Lower leg skin (tissue), 4 donors: ENCODE results near the gene SEPHS1. TPM values are rescaled to one million over a fixed set of nuclear protein-coding genes. Genes with fewer than 3 reads are reported as not detected.

ENCODE experiments used
- DNase-seq, 2 donors: peaks; one replicate each; pipeline ENCODE4 v3.0.0-alpha.2; 2019; ENCODE audit warnings: low spot score in 2 of 2
- H3K4me3 ChIP-seq: fragments of 200-600 bp; sonication (generic); 2 replicates; pipeline ENCODE4 v1.5.1; 2017; ENCODE audit warnings: mild to moderate bottlenecking, low read depth; ENCODE audit not compliant: poor library complexity, severe bottlenecking
- CTCF ChIP-seq, 3 donors: fragments of 450-650 bp; IDR thresholded peaks; one replicate each; pipeline ENCODE4 v1.5.1; 2016; ENCODE audit warnings: antibody characterized with exemption in 3 of 3, mild to moderate bottlenecking in 3 of 3, moderate library complexity in 2 of 3
- POLR2A ChIP-seq, 2 donors: fragments of 450-650 bp; IDR thresholded peaks; one replicate each; pipeline ENCODE4 v1.6.1; 2016 to 2017; ENCODE audit warnings: antibody characterized with exemption in 2 of 2, mild to moderate bottlenecking in 1 of 2, moderate library complexity in 1 of 2
- WGBS, 2 donors: methylation state at CpG; one replicate each; pipeline ENCODE4 v1.1.5; 2018; 5-methylcytosine and 5-hydroxymethylcytosine counted together
- intact Hi-C: fragments of 100-400 bp; cut with DNase I; formaldehyde crosslinking; loops from one replicate; pipeline ENCODE4 v1.15.0; 2023; ENCODE audit warnings: low total_unique reads
- total RNA-seq, 4 donors: library from RNA; depleted of rRNA; stranded (reverse); fragments of >200 nt; gene quantifications; one replicate each; pipeline ENCODE4 v1.1.0, GENCODE V29; 2016

SEPHS1 gene
- total RNA-seq, 4 donors from 2014 or later = 14.4 to 35.0 (median 17.4) TPM

- TF ChIP-seq CTCF (IDR thresholded peaks at IDR 0.05) (no peak), POLR2A (IDR thresholded peaks at IDR 0.05) (no peak)
- no peak for DNase-seq
- intact Hi-C loops = loop anchor here (10.0 kb wide), 1 partner anchor 58 kb away; no protein-coding TSS in a partner anchor
- WGBS, 2 donors = 54 to 56% methylated on average over 6 of the region's 6 CpGs
- no peak overlapping the region for H3K4me3 ChIP-seq
Observed at GRCh38 chr10:13376746-13377145, 28.7 kb upstream of the SEPHS1 start.

GRCh38 chr10:13376297-13376696 is 28.2 kb upstream of the SEPHS1 start:
- TF ChIP-seq POLR2A (IDR thresholded peaks at IDR 0.05) = no peak
- TF ChIP-seq CTCF (IDR thresholded peaks at IDR 0.05) = no peak
- H3K4me3 ChIP-seq = no peak overlapping the region
- no peak for DNase-seq
- intact Hi-C loops = loop anchor here (10.0 kb wide), 1 partner anchor 59 kb away; no protein-coding TSS in a partner anchor
- WGBS, 2 donors = 54 to 64% methylated on average over 6 of the region's 6 CpGs

- TF ChIP-seq CTCF (IDR thresholded peaks at IDR 0.05) = no peak
- no peak for TF ChIP-seq POLR2A (IDR thresholded peaks at IDR 0.05)
- 92 to 95% methylated on average over 2 of the region's 2 CpGs for WGBS, 2 donors
- DNase-seq = no peak
- intact Hi-C loops = loop anchor here (10.0 kb wide), 1 partner anchor 59 kb away; no protein-coding TSS in a partner anchor
- no peak overlapping the region for H3K4me3 ChIP-seq
Observed at GRCh38 chr10:13375791-13376190, 27.7 kb upstream of the SEPHS1 start.

GRCh38 chr10:13373644-13374043 is 25.6 kb upstream of the SEPHS1 start:
- no peak overlapping the region for H3K4me3 ChIP-seq
- intact Hi-C loops = loop anchor here (10.0 kb wide), 1 partner anchor 61 kb away; no protein-coding TSS in a partner anchor
- 84 to 88% methylated on average over 2 of the region's 2 CpGs for WGBS, 2 donors
- TF ChIP-seq CTCF (IDR thresholded peaks at IDR 0.05) (no peak), POLR2A (IDR thresholded peaks at IDR 0.05) (no peak)
- DNase-seq = no peak

GRCh38 chr10:13372524-13372923 is 24.4 kb upstream of the SEPHS1 start:
- intact Hi-C loops = loop anchor here (10.0 kb wide), 1 partner anchor 62 kb away; no protein-coding TSS in a partner anchor
- 90% methylated on average over 5 of the region's 5 CpGs for WGBS, 2 donors

More at GRCh38 chr10:13372524-13372923, 24.4 kb upstream of the SEPHS1 start:
- no peak for TF ChIP-seq CTCF (IDR thresholded peaks at IDR 0.05)
- TF ChIP-seq POLR2A (IDR thresholded peaks at IDR 0.05) = no peak
- H3K4me3 ChIP-seq = no peak overlapping the region
- no peak for DNase-seq
